Activated naive CD8-positive, alpha-beta T cell treated with anti-CD3 and anti-CD28 coated beads, Interleukin-2, amount 50 U/mL, for 16 hours (primary cell): ENCODE measurements around the gene NPIPB6.
A peak's percentile ranks its signal among the peaks of the same experiment; 100 is the strongest.
"Not testable (repeated sequence)": the region's sequence is repeated elsewhere in the genome, so short reads cannot be mapped to it uniquely, and the experiment has no call there.

ENCODE experiments used
- DNase-seq: peaks from one replicate; pipeline ENCODE4 v3.0.0-alpha.2; 2020; ENCODE audit warnings: low read depth, low spot score

Gene NPIPB6

DNA sequence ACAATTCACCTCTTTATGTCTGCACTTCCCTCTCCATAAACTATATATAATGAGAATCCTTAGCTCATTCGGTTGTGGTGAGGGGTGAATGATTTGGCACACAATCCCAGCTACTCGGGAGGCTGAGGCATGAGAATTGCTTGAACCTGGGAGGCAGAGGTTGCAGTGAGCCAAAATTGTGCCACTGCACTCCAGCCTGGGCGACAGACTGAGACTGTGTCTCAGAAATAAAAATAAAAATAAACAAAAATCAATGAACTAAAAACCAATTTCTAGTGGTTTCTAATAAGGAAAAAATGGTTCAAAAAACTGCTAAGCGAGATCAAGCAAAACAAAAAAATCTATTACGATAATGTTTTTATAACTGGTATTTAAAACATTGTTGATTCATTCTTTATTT, at the start of gene NPIPB6:
Gene NPIPB6 (minus strand): TSS at position 101 of the 400 bp plus-strand sequence. CDS start 686 bp downstream, outside the sequence.
- not testable (repeated sequence) for DNase-seq

GRCh38 chr16:28403220-28404072, 40.1 kb upstream of the NPIPB6 start, which contains the start of gene EIF3CL:
Gene EIF3CL, minus strand, starts transcription at chr16:28403841. Its CDS starts 223 bp downstream, at chr16:28403618.
- not testable (repeated sequence) for DNase-seq

GRCh38 chr16:28392054-28392453, 28.7 kb upstream of the NPIPB6 start:
- not testable (repeated sequence) for DNase-seq

DNA sequence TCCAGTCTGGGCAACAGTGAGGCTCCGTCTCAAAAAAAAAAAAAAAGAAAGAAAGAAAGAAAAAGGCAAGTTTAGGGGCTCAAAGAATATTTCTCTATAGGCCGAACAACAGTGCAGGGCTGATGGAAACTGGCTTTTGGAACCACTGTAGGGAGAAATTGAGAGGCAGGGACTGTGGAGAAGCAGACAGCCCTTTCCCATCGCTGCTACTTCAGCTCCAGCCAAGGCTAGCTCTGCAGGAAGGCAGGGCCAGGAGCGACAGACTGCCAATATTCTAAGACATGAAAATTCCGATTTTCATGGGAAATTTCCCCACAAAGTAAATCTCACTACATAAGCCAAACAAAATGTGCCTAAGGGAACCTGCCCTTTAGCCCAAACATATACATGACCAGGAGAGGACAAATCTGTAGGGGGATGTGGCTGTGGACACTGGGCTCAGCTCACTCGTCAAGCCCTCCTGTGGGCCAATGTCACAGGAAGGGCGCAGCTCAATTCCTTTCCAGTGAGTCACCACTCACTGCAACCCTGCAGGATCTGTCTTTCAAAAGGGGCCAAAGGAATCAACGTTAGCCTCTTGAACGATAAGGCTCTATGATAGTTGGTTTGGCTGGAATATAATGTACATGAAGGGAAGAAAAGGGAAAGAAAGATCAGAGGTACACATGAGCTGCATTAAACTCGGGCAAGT, 19.0 kb upstream of the NPIPB6 start:
- DNase-seq, result not testable (repeated sequence)

DNA sequence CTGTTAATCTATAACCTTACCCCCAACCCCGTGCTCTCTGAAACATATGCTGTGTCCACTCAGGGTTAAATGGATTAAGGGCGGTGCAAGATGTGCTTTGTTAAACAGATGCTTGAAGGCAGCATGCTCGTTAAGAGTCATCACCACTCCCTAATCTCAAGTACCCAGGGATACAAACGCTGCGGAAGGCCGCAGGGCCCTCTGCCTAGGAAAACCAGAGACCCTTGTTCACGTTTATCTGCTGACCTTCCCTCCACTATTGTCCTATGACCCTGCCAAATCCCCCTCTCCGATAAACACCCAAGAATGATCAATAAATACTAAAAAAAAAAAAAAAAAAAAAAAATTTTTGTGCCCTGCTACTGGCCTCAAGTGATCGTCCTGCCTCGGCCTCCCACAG, 14.5 kb upstream of the NPIPB6 start:
- not testable (repeated sequence) for DNase-seq

- DNase-seq, result not testable (repeated sequence)
Measured at GRCh38 chr16:28377108-28377625, 13.9 kb upstream of the NPIPB6 start.

DNA sequence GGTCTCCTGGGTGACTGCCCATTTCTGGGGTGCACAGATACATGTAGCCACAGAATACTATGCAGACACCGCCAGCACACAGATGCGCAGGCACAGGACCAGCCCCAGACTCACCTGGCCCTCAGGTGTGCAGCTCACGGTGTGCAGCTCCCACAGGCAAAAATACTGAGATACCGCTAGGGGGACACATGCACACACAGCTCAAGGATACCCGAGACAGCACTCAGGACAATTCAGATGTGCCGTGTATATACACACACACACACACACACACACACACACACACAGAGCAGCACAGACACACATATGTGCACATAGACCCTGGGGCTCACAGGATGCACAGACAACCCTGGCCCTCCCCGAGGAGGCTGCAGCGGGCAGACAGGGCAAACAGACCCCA, 11.8 kb upstream of the NPIPB6 start:
- not testable (repeated sequence) for DNase-seq

- not testable (repeated sequence) for DNase-seq
Measured at GRCh38 chr16:28374281-28374680, 11.0 kb upstream of the NPIPB6 start.

DNA sequence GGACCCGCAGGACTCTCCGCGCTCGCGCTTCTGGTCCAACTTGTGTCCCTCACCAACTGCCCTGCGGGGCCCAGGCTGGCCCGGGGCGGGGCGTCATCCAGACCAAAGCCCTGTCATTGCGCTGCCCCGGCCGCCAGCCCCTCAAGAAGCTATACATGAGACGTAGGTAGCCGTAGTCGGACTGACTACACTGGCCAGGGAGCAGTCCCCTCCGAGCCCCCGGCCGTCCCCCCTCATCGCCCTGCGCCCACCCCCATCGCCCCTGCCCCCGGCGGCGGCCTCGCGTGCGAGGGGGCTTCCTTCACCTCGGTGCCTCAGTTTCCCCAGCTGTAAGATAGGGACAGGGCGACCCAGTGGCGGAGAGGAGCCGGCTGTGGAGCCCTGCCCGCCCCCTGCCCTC, 4.6 kb upstream of the NPIPB6 start:
- DNase-seq, result not testable (repeated sequence)

DNA sequence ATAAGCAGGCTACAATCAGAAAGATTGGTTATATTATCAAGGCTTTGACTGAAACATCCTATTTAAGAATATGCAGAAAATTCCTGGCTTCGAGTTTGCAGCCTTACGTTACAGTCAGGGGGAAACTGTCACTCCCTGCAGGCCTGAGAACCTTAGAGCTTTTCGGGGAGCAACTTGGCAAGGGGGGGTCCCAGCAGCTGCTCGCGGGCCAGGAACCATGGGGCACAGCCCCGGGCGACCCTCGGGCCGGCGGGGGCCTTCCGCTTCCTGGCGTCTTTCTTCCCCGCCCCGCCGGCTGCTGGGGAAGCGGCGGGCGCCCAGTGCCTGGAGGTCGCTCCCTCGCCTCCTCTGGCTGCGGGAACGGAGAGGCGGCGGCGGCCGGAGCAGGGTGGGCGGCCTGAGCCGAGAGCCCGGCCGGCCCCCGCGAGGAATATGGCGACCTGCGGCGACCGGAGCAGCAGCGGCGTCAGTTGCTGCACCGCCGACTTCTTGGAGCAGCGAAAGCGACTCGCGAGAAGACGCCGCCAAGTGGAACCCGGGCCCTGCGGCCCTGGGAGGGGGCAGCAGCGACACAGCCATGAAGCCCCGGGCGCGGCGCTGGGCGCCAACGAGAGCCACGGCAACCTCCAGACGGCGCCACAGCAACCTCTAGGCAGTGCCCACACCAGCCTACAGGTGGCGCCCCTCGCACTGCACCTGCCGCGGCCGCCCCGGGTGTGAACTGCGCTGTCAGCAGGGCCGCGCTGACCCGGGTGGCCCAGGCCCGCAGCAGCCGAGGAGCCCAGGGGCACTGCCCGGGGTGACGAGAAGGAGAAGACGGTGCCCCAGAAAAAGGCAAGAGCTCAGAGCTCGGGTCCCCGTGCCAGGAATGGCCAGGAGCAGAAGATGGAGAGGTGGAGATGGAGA, 1.2 kb upstream of the NPIPB6 start:
- DNase-seq, result not testable (repeated sequence)

DNA sequence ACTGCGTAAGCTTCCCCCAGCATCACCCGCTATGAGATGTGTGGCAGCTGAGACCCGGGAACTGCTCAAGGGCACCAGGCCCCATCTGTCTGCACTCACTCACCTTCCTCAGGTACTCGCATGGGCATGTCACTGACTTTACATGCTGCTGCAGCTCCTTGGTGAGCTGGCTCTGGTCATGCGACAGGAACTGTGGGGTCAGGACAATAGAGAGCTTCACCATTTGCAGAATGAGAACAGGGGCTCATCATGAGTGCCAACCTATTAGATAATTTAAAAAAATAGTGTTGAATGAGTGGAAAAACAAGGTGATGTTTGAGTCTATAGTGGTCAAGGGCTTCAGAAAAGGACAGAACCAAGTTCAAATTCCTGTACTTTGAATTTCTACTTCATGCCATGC, 708 bp downstream of the NPIPB6 start:
- DNase-seq, result not testable (repeated sequence)

- DNase-seq, result not testable (repeated sequence)
Measured at GRCh38 chr16:28338230-28338629, 25.1 kb downstream of the NPIPB6 start.

GRCh38 chr16:28336940-28337710, 26.2 kb downstream of the NPIPB6 start:
- not testable (repeated sequence) for DNase-seq

GRCh38 chr16:28335678-28336077, 27.6 kb downstream of the NPIPB6 start:
- DNase-seq, result not testable (repeated sequence)

- not testable (repeated sequence) for DNase-seq
Measured at GRCh38 chr16:28332632-28333031, 30.7 kb downstream of the NPIPB6 start.

- not testable (repeated sequence) for DNase-seq
Measured at GRCh38 chr16:28330981-28331380, 32.3 kb downstream of the NPIPB6 start.

- not testable (repeated sequence) for DNase-seq
Measured at GRCh38 chr16:28330232-28330631, 33.1 kb downstream of the NPIPB6 start.

DNA sequence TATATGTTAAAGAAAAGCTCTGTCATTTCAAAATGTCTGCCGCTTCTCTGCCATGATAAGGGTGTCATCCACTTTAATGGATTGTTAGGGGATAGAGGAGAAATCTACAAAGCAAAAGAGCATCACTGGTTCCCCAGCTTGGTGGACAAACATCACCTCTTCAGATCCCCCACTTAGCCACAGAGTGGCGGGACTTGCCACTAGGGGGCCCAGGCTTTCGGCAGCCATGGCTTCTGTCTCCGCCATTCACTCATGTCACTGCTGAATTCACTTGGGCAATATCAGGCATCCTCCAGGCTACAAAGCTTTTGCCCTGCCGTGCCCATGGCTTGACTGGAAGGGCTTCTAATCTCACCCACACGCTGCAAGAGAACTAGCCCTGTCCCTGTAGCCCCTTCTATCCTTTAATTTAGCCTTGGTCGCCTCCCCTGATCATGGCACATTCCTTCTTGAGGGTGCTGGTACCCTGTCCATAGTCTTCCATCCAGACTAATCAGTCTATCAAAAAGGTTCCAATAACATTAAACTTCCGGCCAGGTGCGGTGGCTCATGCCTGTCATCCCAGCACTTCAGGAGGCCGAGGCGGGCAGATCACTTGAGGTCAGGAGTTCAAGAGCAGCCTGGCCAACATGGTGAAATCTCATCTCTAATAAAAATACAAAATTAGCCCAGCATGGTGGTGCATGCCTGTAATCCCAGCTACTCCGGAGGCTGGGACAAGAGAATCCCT, 36.3 kb downstream of the NPIPB6 start:
- peak; percentile 55 for DNase-seq

- no peak for DNase-seq
Measured at GRCh38 chr16:28324887-28325279, 38.4 kb downstream of the NPIPB6 start.
